GM18507 (cell line): ENCODE results near the gene ANKS6.

Experiments used
- DNase-seq: peaks from one replicate; pipeline ENCODE4 v3.0.0; 2011; ENCODE audit warnings: low read depth; ENCODE audit not compliant: insufficient read length; ENCODE audit errors: extremely low spot score
- FAIRE-seq: peaks from 2 replicates; lab custom pipeline; 2011; peaks lifted over from hg19 to GRCh38; lab: Jason Lieb, UNC

The ANKS6 gene

GRCh38 chr9:98743818-98744611 lies 52.3 kb downstream of the ANKS6 start:
- FAIRE-seq (no peak), DNase-seq (no peak)

GRCh38 chr9:98743329-98743728 lies 53.0 kb downstream of the ANKS6 start:
- DNase-seq (no peak), FAIRE-seq (no peak)

- DNase-seq = no peak
- no peak for FAIRE-seq
Observed at GRCh38 chr9:98742325-98743280, 53.8 kb downstream of the ANKS6 start.

GRCh38 chr9:98740226-98740881 lies 56.0 kb downstream of the ANKS6 start:
- FAIRE-seq (no peak), DNase-seq (no peak)

- no peak for FAIRE-seq
- no peak for DNase-seq
Observed at GRCh38 chr9:98738741-98739140, 57.6 kb downstream of the ANKS6 start.

GRCh38 chr9:98736226-98736625 lies 60.1 kb downstream of the ANKS6 start:
- FAIRE-seq (no peak), DNase-seq (no peak)

- no peak for FAIRE-seq
- DNase-seq = no peak
Observed at GRCh38 chr9:98732801-98733200, 63.6 kb downstream of the ANKS6 start.

- no peak for FAIRE-seq
- DNase-seq = no peak
Observed at GRCh38 chr9:98732091-98732490, 64.3 kb downstream of the ANKS6 start.

- DNase-seq (no peak), FAIRE-seq (no peak)
Observed at GRCh38 chr9:98730871-98731270, 65.5 kb downstream of the ANKS6 start.

GRCh38 chr9:98728500-98728899 lies 67.9 kb downstream of the ANKS6 start:
- FAIRE-seq (no peak), DNase-seq (no peak)

GRCh38 chr9:98727428-98727827 lies 68.9 kb downstream of the ANKS6 start:
- no peak for FAIRE-seq
- no peak for DNase-seq

GRCh38 chr9:98726735-98727134 lies 69.6 kb downstream of the ANKS6 start:
- no peak for FAIRE-seq
- no peak for DNase-seq

- FAIRE-seq (no peak), DNase-seq (no peak)
Observed at GRCh38 chr9:98724810-98725530, 71.4 kb downstream of the ANKS6 start.

- no peak for FAIRE-seq
- no peak for DNase-seq
Observed at GRCh38 chr9:98721643-98722042, 74.7 kb downstream of the ANKS6 start.

- DNase-seq = no peak
- FAIRE-seq = no peak
Observed at GRCh38 chr9:98720402-98720801, 76.0 kb downstream of the ANKS6 start.

GRCh38 chr9:98719055-98719454 lies 77.3 kb downstream of the ANKS6 start:
- FAIRE-seq (peak; percentile 50), DNase-seq (no peak)

- DNase-seq (no peak), FAIRE-seq (no peak)
Observed at GRCh38 chr9:98714833-98715232, 81.5 kb downstream of the ANKS6 start.

- DNase-seq = no peak
- FAIRE-seq = no peak
Observed at GRCh38 chr9:98712987-98713386, 83.4 kb downstream of the ANKS6 start.
